Smooth muscle cell (in vitro differentiated cells): ENCODE measurements around the gene GOLGA6D. TPM values are rescaled to one million over a fixed set of nuclear protein-coding genes. Genes with fewer than 3 reads are reported as not detected.
"Not testable (repeated sequence)": the region's sequence is repeated elsewhere in the genome, so short reads cannot be mapped to it uniquely, and the experiment has no call there.

Source experiments
- DNase-seq: peaks from one replicate; lab custom pipeline; 2025; ENCODE audit not compliant: unreplicated experiment; lab: John Stamatoyannopoulos, UW
- H2AFZ ChIP-seq: fragments of 200-600 bp; sonication (generic); 2 replicates; pipeline ENCODE4 v1.6.0; 2016; ENCODE audit warnings: antibody characterized with exemption, low read depth, mild to moderate bottlenecking
- H3F3A ChIP-seq: fragments of 200-600 bp; sonication (generic); 2 replicates; pipeline ENCODE4 v1.6.0; 2017; ENCODE audit warnings: antibody characterized with exemption, low read depth
- H3K27ac ChIP-seq: fragments of 200-600 bp; sonication (generic); 2 replicates; pipeline ENCODE4 v1.5.1; 2016; ENCODE audit warnings: low read depth, mild to moderate bottlenecking
- H3K27me3 ChIP-seq: fragments of 200-600 bp; sonication (generic); 2 replicates; pipeline ENCODE4 v1.6.1; 2016; ENCODE audit warnings: low read depth, mild to moderate bottlenecking
- H3K36me3 ChIP-seq: fragments of 200-600 bp; sonication (generic); 2 replicates; pipeline ENCODE4 v1.5.1; 2016; ENCODE audit warnings: low read depth
- H3K4me1 ChIP-seq: fragments of 200-600 bp; sonication (generic); 2 replicates; pipeline ENCODE4 v1.5.1; 2016; ENCODE audit warnings: low read depth
- H3K4me2 ChIP-seq: fragments of 200-600 bp; sonication (generic); 2 replicates; pipeline ENCODE4 v1.6.0; 2016; ENCODE audit warnings: mild to moderate bottlenecking
- H3K4me3 ChIP-seq: fragments of 200-600 bp; sonication (generic); 2 replicates; pipeline ENCODE4 v1.5.1; 2016; ENCODE audit warnings: mild to moderate bottlenecking
- H3K79me2 ChIP-seq: fragments of 200-600 bp; sonication (generic); 2 replicates; pipeline ENCODE4 v1.6.0; 2016; ENCODE audit warnings: low read depth, mild to moderate bottlenecking
- H3K9ac ChIP-seq: fragments of 200-600 bp; sonication (generic); 2 replicates; pipeline ENCODE4 v1.6.0; 2016; ENCODE audit warnings: low read depth
- H3K9me3 ChIP-seq: fragments of 200-600 bp; sonication (generic); replicated peaks from 2 replicates; pipeline ENCODE4 v1.5.1; 2016; ENCODE audit warnings: low read depth
- H4K20me1 ChIP-seq: fragments of 200-600 bp; sonication (generic); 2 replicates; pipeline ENCODE4 v1.6.0; 2016; ENCODE audit warnings: low read depth
- CTCF ChIP-seq: fragments of 200-600 bp; sonication (generic); IDR thresholded peaks from 2 replicates; pipeline ENCODE4 v1.5.1; 2017; ENCODE audit warnings: borderline replicate concordance, mild to moderate bottlenecking, antibody characterized with exemption; ENCODE audit not compliant: insufficient read depth, poor library complexity, severe bottlenecking
- WGBS: methylation state at CpG from one replicate; pipeline ENCODE4 v1.1.7; 2016; ENCODE audit warnings: low lambda C conversion rate; 5-methylcytosine and 5-hydroxymethylcytosine counted together
- polyA plus RNA-seq: library from polyadenylated mRNA; unstranded; fragments of >200 nt; fragmentation: Nextera tagmentation; extraction: Ambion mirVana; gene quantifications from 2 replicates; pipeline ENCODE4 v1.2.1, GENCODE V29; 2016
- total RNA-seq: library from RNA; depleted of rRNA; stranded (reverse); fragments of >200 nt; gene quantifications from 2 replicates; pipeline ENCODE4 v1.2.3, GENCODE V29; 2014

Gene GOLGA6D
- total RNA-seq (0.22 and 0.27 TPM in 2 replicates), polyA plus RNA-seq (not detected in 2 replicates)

DNA sequence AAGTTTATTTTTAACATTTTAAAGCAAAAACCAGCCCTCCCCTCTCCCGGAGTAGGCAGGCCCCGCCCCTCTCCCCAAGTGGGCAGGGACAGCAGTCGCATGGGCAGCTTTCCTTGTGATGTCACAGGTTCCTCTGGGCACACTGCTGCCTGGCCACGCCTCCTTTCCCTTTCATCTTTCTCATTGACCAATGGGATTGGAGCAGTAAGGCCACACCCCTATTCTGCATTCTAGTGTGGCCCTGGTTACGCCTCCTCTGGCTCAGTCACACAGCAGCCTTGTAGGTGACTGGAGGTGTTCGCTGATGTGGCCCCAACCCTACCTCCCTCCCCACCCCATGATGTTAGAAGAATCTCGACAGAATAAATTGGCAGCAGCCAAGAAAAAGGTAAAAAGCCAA is at the start of gene GOLGA6D:
Gene GOLGA6D (plus strand): TSS at position 264 of the 400 bp plus-strand sequence. CDS start 41 bp downstream, at position 305.
- not testable (repeated sequence) for H3K9me3 ChIP-seq, H2AFZ ChIP-seq, H3K79me2 ChIP-seq, H4K20me1 ChIP-seq, H3F3A ChIP-seq, H3K27ac ChIP-seq, H3K9ac ChIP-seq, H3K36me3 ChIP-seq, H3K4me1 ChIP-seq, H3K27me3 ChIP-seq, H3K4me2 ChIP-seq, DNase-seq, H3K4me3 ChIP-seq
- WGBS = no CpG with 5 or more reads among the region's 7 CpGs

GRCh38 chr15:75233504-75234190 is 49.0 kb upstream of the GOLGA6D start:
- no peak overlapping the region for H3K9ac ChIP-seq
- no peaks in the 10 kb centered on the region for H4K20me1 ChIP-seq
- no peak overlapping the region for H3K4me3 ChIP-seq
- no peaks in the 10 kb centered on the region for H3K4me1 ChIP-seq
- H3K9me3 ChIP-seq = no peaks in the 10 kb centered on the region
- no peaks in the 10 kb centered on the region for H3F3A ChIP-seq
- DNase-seq = no peak
- H3K79me2 ChIP-seq = no peaks in the 10 kb centered on the region
- H2AFZ ChIP-seq = no peak overlapping the region
- peaks cover 6% of the 10 kb centered on the region for H3K27me3 ChIP-seq
- no peaks in the 10 kb centered on the region for H3K36me3 ChIP-seq
- no peak overlapping the region for H3K4me2 ChIP-seq
- no peak overlapping the region for H3K27ac ChIP-seq
- WGBS = 85% methylated on average over 14 of the region's 14 CpGs
- TF ChIP-seq CTCF = no peak

DNA sequence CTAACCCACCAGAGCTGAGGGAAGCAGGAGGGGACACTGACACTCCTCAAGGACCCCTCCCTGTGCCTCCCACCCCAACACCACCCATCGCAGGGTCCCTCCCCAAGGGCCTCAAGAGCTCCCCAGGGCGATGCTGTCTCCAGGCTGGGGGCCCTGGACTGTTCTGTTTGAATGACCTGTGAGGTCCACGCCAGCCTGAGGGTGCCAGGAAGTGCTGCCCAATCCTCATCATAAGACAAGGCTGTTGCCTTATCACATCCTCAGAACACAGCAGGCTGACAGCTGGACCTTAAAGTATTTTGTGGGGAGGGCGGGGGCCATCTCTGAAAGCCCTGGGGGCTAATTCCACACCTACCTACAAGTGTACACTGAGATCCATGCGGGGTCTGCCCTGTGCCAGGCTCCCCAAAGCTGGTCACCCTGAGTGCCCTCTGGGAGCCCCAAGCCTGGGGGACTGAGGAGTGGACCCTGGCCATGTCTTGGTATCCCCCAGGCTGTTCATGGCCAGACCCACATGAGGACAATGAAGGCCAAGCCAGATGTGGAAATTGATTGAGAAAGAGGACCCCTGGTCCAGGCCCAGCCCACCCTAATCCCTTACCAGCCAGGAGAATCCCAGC is 48.3 kb upstream of the GOLGA6D start:
- no peaks in the 10 kb centered on the region for H3F3A ChIP-seq
- H3K27ac ChIP-seq = no peak overlapping the region
- H3K4me2 ChIP-seq = no peak overlapping the region
- H2AFZ ChIP-seq = no peak overlapping the region
- no peak for TF ChIP-seq CTCF
- H3K9me3 ChIP-seq = no peaks in the 10 kb centered on the region
- no peak overlapping the region for H3K4me3 ChIP-seq
- peaks cover 6% of the 10 kb centered on the region for H3K27me3 ChIP-seq
- DNase-seq = no peak
- no peaks in the 10 kb centered on the region for H4K20me1 ChIP-seq
- H3K4me1 ChIP-seq = no peaks in the 10 kb centered on the region
- 90% methylated on average over 5 of the region's 5 CpGs for WGBS
- H3K36me3 ChIP-seq = no peaks in the 10 kb centered on the region
- H3K79me2 ChIP-seq = no peaks in the 10 kb centered on the region
- no peak overlapping the region for H3K9ac ChIP-seq

- Histone ChIP-seq H3K4me2 (no peak overlapping the region), H3K27me3 (peaks cover 6% of the 10 kb centered on the region), H3F3A (no peaks in the 10 kb centered on the region), H3K36me3 (no peaks in the 10 kb centered on the region), H3K79me2 (no peaks in the 10 kb centered on the region), H2AFZ (no peak overlapping the region), H3K27ac (no peak overlapping the region), H3K4me3 (no peak overlapping the region), H4K20me1 (no peaks in the 10 kb centered on the region), H3K9ac (no peak overlapping the region), H3K4me1 (no peaks in the 10 kb centered on the region), H3K9me3 (no peaks in the 10 kb centered on the region)
- 83% methylated on average over 10 of the region's 10 CpGs for WGBS
- DNase-seq = no peak
- TF ChIP-seq CTCF = no peak
Observed at GRCh38 chr15:75235051-75235673, 47.5 kb upstream of the GOLGA6D start.
